GM10266 (cell line): ENCODE results near the gene CNDP2.

Experiments
- DNase-seq: peaks from one replicate; pipeline ENCODE4 v3.0.0; 2012; ENCODE audit errors: extremely low spot score
- CTCF ChIP-seq: IDR thresholded peaks from 2 replicates; pipeline ENCODE4 v1.5.1; 2012; ENCODE audit warnings: mild to moderate bottlenecking, low read depth; ENCODE audit not compliant: control insufficient read depth, insufficient read depth; ENCODE audit errors: missing control alignments

The CNDP2 gene

DNA sequence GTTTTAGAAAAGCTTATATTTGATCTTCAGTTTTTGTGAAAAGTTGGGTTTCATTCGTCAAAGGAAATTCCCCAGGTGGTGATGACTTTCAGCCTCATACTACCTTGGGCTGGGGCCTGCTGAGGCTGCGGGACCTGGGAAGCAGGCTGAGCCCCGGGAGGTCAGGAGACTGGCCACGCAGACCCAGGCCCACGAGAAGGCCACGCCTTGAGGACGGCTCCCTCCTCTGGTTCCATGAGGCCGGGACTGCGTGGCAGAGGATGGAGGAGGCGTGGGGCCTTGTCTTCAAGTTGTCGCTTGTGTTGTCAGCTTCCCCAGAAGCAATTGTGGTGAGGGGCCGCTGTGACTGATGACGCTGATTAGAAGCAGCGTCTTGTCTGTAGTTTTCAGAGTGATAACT, 11.8 kb downstream of the CNDP2 start:
- TF ChIP-seq CTCF = no peak
- DNase-seq = no peak

- TF ChIP-seq CTCF = no peak
- DNase-seq = no peak
Measured at GRCh38 chr18:74508366-74508765, 12.2 kb downstream of the CNDP2 start.

- no peak for DNase-seq
- TF ChIP-seq CTCF = no peak
Measured at GRCh38 chr18:74508821-74509225, 12.7 kb downstream of the CNDP2 start.

- no peak for DNase-seq
- no peak for TF ChIP-seq CTCF
Measured at GRCh38 chr18:74509856-74510769, 13.9 kb downstream of the CNDP2 start.

GRCh38 chr18:74510770-74511095, 14.6 kb downstream of the CNDP2 start:
- TF ChIP-seq CTCF = no peak
- DNase-seq = no peak

- no peak for TF ChIP-seq CTCF
- DNase-seq = no peak
Measured at GRCh38 chr18:74511823-74512222, 15.7 kb downstream of the CNDP2 start.

DNA sequence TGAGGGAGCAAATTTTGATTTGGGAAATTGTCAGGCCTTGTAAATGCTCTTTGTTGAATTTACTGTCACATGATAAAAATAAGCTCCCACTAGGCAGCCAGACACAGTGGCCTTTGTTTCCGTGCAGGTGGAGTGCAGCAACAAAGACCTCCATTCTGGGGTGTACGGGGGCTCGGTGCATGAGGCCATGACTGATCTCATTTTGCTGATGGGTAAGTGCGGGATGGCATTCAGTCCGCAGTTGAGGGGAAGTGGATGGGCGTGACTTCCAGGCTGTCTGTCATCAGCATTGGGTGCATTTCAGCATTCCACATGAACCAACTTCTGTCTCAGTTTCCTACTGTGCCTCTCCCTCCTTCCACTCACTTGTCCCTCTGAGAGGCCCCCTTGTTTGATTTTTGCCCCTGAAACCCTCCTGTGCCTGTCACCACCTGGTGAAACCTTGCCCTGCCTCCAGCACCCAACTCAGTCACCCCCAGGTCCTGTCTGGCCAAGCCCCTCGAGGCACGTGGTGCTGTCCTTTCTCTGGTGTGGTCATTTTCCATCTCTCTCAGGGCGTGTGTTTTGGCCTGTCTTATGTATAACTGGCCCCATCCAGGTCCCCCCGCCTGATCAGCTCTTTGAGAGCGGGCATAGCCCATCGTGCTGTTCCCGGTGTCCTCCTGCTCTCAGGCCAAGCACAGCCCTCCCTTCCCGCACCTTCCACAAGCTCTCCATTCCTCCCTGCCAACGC, 16.3 kb downstream of the CNDP2 start:
- DNase-seq = no peak
- TF ChIP-seq CTCF = no peak
